C4-2B (cell line): ENCODE data around the gene TNS1.

Experiments
- ZFX ChIP-seq: fragments of 450-650 bp; IDR thresholded peaks from 2 replicates; pipeline ENCODE4 v1.6.1; 2017
- TF ChIP-seq, protein P1 (sequence below): fragments of 450-650 bp; conservative IDR thresholded peaks from 2 replicates; pipeline ENCODE4 v1.5.1; 2017; ENCODE audit warnings: mild to moderate bottlenecking

DNA sequence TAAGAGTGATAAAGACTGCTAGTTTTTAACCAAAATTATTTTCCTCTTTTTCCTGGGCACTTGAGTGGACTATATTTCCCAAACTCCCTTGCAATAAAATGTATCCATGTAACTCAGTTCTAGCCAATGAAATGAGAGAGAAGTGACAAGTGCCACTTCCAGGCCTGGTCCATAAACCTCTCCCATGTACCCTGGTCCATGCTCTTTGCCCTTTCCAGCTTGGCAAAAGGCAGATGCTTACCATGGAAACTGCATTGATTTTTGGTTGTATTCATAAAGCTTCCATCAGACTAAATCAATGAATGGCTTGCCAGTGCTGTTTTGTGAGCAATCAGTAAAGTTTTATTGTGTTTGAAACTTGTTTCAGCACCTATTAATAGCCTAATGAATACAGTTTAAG, 229.3 kb downstream of the TNS1 start:
- TF ChIP-seq, protein P1, sequence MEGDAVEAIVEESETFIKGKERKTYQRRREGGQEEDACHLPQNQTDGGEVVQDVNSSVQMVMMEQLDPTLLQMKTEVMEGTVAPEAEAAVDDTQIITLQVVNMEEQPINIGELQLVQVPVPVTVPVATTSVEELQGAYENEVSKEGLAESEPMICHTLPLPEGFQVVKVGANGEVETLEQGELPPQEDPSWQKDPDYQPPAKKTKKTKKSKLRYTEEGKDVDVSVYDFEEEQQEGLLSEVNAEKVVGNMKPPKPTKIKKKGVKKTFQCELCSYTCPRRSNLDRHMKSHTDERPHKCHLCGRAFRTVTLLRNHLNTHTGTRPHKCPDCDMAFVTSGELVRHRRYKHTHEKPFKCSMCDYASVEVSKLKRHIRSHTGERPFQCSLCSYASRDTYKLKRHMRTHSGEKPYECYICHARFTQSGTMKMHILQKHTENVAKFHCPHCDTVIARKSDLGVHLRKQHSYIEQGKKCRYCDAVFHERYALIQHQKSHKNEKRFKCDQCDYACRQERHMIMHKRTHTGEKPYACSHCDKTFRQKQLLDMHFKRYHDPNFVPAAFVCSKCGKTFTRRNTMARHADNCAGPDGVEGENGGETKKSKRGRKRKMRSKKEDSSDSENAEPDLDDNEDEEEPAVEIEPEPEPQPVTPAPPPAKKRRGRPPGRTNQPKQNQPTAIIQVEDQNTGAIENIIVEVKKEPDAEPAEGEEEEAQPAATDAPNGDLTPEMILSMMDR: no peak
- no peak for TF ChIP-seq ZFX
